Measurements from ENCODE around the gene LRRD1.
"Not testable (repeated sequence)": the region's sequence is repeated elsewhere in the genome, so short reads cannot be mapped to it uniquely, and the experiment has no call there.

LRRD1 gene

DNA sequence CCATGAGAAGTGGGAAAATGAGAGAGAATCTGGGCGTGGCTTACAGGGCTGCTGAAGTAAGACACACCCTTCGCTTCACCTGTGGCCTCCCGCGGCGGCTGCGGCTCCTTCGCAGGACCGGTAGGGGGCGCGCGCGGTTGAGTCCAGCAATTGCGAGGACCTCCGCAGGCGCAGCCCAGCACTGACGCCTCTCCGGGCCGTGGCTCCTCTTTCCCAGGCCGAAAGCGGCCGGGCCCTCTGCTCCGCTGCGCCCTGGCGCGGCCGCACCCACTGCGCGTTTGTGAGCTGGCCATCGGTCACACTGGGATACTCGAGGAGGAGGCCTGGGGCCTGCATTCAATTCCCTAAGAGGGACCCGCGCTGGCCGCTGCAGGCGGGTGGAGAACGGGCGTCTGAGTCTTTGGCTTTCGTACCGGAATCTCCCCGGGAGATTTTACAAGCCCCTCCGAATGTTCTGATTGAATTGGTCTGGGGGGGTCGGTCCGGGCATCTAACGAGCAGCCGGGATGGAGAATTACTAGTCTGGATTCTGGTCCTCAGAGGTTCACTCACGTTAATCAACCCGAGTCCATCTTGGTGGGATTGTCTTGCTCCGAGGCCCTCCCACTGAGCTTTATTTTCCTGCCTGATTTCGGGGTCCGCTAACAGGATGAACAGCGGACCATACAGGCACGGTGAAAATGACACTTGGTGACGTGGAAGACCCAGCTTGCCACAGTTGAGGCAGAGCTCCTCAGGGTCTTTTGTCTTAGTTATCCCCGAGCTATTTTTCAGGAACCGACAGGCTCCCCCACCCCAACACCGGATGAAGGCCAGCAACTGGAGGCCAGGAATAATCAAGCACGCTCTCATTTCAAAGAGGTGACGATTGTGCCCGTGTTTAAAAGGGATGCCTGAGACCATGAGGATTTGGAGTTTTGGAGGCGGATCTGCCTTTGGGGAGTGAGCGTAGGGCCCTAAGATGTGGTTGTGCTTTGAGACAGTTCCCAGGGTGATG lies at the start of gene LRRD1:
Gene LRRD1 (minus strand): TSS at position 215 of the 997 bp plus-strand sequence. CDS start 13,940 bp downstream, outside the sequence.
- peak; percentile 80 for DNase-seq (ENCODE audit: low read depth, low spot score)

DNA sequence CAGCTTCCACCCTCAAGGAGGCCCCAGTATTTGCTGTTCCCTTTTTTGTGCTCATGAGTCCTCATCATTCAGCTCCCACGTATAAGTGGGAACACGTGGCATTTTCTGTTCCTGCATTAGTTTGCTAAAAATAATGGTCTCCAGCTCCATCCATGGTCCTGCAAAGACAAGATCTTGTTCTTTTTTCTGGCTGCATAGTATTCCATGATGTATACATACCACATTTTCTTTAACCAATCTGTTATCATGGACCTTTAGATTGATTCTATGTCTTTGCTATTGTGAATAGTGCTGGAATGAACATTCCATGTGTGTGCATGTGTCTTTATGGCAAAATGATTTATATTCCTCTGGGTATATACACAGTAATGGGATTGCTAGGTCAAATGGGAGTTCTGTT lies 49.8 kb upstream of the LRRD1 start:
- DNase-seq (ENCODE audit: low read depth, low spot score): no peak

DNA sequence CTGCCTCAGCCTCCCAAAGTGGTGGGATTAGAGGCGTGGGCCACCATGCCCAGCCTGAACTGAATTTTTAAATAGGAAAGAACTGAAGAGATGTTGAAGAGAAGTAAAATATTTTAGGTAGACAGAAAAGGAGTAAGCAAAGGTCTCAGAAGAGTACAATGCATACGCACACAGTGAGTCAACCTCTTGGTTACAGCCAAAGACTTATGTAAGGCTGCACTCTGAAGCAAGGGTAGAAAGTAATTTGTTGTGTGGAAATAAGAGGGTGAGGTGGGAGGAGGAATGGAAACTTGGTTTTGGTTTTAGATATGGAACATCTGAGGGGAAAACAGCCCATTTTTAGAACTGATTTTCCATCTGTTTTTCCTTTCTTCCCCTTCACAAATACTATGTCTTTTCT lies 49.2 kb upstream of the LRRD1 start:
- DNase-seq (ENCODE audit: low read depth, low spot score): no peak

DNA sequence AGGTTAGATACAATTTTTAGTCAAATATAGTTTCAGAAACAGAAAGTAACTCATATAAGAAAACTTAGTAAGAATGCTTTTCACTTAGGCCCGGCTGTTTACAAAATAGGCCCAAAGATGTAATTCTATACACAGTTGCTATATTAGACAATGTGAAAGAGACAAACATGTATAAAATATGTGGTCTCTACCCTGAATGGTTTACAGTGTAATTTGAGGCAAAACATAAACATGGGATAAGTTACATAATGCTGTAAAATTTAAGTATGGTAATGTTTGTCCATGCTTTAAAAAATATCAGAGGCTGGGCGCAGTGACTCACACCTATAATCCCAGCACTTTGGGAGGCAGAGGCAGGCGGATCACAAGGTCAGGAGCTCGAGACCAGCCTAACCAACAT lies 48.0 kb upstream of the LRRD1 start:
- DNase-seq (ENCODE audit: low read depth, low spot score): no peak

DNA sequence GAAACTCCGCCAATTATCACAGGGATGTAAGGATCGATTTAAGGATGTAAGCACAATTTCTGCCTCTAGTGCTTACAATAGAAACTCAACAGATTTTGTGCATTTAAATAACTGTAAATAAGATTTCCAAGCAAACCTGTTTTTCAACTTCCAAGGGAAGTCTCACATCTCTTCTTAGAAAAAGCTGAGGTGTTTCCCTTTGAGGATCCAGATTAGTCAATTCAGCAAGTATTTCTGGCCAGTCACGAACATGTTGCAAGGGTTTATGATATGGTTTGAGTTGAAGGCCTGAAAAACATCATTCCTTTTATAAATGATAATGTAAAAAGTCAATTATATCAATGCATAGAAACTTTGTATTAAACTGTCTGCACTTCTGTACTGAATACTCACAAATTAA lies 42.8 kb upstream of the LRRD1 start:
- DNase-seq (ENCODE audit: low read depth, low spot score): no peak

DNA sequence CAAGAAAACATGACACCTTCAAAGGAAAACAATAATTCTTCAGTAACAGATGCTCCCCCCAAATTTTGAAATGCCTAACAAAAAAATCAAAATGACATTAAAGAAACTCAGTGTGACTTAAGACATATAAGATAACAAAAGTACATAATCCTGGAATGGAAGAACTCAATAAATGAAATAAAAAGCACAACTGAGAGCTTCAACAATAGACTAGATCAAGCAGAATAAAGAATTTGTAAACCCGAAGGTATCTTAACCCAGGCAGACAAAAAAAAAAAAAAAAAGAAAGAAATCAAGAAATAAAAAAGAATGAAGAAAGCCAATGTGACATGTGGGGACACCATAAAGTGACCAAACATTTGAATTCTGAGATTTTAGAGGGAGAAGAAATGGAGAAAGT lies 27.7 kb upstream of the LRRD1 start:
- DNase-seq (ENCODE audit: low read depth, low spot score): no peak

DNA sequence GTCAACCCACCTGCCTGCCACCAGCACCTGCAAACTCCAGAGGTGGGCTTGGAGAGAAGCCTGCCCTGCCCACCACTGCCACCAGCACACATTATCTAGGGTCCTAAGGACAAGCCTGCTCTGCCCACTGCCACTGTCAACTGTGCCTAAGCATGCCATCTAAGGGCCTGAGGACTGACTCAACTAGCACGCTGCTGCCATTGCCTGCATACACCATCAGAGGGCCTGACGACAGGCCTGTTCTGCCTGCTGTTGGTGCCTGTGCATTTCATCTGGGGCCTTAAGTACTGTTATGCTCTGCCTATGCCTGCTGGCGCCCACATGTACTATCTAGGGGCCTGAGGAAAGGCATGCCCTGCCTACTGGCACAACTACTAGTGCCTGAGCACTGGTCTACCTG lies 27.0 kb upstream of the LRRD1 start:
- DNase-seq (ENCODE audit: low read depth, low spot score): no peak

DNA sequence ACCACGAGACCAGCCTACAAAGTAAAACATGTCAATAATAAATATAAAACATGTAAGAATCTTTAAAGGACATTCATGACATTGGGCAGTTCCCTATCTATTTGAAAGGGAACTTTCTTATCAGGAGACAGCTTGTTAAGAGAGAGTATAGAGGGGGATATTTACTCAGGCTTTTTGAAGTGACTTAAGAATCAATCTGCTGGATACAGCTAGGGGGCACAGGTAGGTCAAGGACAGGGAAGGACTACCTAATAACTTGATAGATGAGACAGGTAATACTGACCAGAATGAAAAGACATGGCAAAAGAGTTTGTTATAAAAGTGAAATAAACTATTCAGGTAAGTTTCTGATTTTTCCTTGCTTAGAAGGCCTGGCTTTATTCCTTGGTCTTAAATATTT lies 21.8 kb upstream of the LRRD1 start:
- no peak for DNase-seq (ENCODE audit: low read depth, low spot score)

DNA sequence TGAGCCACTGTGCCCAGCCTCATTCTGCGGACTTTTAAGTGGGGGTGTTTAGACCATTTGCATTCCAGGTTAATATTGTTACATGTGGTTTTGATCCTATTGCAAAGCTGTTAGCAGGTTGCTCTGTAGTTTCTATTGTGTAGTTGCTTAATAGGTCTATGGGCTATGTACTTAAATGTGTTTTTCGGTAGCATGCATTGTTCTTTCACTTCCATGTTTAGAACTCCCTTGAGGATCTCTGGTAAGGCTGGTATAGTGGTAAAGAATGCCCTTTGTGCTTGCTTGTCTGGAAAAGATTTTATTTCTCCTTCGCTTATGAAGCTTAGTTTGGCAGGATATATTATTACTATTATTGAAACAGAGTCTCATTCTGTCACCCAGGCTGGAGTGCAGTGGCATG lies 13.4 kb upstream of the LRRD1 start:
- DNase-seq (ENCODE audit: low read depth, low spot score): no peak

DNA sequence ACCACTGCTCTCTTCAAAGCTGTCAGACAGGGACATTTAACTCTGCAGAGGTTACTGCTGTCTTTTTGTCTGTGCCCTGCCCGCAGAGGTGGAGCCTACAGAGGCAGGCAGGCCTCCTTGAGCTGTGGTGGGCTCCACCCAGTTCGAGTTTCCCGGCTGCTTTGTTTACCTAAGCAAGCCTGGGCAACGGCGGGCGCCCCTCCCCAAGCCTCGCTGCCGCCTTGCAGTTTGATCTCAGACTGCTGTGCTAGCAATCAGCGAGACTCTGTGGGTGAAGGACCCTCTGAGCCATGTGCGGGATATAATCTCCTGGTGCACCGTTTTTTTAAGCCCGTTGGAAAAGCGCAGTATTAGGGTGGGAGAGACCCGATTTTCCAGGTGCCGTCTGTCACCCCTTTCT lies 10.3 kb upstream of the LRRD1 start:
- not testable (repeated sequence) for DNase-seq (ENCODE audit: low read depth, low spot score)

DNA sequence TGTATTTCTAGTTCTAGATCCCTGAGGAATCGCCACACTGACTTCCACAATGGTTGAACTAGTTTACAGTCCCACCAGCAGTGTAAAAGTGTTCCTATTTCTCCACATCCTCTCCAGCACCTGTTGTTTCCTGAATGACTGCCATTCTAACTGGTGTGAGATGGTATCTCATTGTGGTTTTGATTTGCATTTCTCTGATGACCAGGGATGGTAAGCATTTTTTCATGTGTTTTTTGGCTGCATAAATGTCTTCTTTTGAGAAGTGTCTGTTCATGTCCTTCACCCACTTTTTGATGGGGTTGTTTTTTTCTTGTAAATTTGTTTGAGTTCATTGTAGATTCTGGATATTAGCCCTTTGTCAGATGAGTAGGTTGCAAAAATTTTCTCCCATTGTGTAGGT lies 5.4 kb upstream of the LRRD1 start:
- DNase-seq (ENCODE audit: low read depth, low spot score): not testable (repeated sequence)

DNA sequence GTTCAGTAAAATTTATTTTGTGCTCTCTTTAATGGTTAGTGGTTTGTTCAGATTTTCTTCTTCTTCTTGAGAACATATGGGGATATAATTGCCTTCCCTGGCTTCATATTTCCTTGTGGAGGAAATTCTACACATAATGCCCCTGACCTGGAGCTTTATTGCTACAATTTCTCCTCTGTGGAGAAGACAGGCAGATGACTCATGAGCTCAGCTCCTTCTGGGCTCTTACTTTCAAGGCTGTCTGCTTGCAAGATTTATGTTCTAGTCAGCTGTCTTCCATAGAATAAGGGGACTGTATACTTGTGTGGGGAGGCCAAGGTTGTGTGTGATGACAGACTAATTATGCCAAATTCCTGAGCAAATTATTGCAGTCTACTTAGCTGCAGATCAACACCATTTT lies 1.6 kb downstream of the LRRD1 start:
- no peak for DNase-seq (ENCODE audit: low read depth, low spot score)

DNA sequence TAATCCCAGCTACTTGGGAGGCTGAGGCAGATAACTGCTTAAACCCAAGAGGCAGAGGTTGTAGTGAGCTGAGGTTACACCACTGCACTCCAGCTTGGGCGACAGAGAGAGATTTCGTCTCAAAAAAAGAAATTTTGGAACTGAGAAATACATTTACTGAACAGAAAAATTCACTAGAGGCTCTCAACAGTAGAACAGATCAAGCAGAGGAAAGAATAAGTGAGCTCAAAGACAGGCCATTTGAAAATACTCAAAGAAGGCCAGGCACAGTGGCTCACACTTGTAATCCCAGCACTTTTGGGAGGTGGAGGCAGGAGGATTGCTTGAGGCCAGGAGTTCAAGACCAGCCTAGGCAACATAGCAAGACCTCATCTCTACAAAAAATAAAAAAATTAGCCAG lies 9.4 kb downstream of the LRRD1 start:
- DNase-seq (ENCODE audit: low read depth, low spot score): not testable (repeated sequence)

DNA sequence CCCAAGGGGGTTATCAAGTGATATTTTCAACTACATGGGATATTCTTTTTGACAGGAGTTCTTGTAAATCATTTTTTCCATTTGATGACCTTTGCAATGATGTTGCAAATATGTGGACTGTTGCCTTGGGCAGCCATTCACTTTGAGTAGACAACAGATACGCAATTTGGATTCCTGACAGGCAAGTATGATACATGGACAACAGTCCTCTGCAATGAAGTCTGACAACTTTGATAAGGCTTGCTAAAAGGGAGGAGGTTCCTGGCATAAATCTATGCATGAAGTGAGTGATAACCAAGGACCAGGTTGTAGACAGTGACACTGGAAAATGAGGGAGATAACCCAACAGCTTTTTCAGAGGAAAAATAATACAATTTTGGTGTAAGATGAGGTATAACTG lies 17.7 kb downstream of the LRRD1 start:
- DNase-seq (ENCODE audit: low read depth, low spot score): no peak

DNA sequence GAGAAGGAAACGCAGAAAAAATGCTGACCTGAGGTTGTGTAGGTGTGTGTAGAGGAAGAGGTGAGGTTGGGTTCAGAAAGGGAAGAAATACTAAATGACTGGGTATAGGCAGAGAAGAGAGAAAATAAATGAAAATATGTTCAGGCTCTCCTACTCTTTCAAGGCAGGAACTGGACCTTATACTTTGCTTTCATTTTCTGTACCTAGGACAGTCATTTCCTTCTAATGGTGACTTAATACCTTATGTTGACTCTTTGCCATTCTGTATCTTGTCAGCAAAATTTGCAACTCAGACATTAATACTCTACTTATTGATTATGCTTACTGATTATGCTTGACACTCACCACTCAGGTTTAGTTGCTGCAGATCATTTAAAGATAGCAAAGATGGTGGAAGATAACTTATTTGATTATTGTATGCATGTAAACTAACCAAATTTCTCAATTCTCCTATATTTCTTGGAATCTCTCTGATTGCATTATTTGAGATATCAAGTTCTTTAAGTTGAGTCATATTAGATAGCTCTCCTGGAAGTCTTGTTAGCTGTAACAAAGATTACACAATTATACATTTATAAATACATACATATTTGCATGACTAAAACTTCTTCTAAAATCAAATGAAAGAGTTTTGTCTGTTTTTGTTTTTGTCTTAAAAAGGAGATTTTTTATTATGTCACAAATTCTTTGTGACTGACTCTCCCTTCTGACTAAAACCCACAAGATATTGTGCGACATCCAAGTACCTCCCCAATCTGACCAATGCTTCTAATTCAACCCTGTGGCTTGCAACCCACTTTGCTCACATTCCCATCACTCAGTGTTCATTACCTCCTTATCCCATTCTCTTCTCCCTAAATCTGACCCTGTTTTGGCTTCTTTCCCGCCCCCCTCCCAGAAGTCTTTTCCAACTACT lies 20.0 kb downstream of the LRRD1 start:
- no peak for DNase-seq (ENCODE audit: low read depth, low spot score)

DNA sequence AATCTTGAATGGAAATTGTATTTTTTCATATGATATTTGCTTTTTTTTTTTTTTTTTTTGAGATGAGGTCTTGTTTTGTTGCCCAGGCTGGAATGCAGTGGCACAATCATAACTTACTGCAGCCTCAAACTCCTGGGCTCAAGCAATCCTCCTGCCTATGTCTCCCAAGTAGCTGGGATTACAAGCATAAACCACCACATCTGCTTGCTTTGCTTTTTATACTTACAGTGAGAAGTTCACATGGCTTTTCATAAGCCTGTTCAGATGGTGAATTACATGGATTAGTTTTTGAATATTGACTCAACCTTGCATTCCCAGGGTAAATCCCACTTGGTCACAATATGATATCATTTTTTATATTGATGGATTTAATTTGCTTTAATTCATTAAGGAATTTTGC lies 22.0 kb downstream of the LRRD1 start:
- no peak for DNase-seq (ENCODE audit: low read depth, low spot score)

DNA sequence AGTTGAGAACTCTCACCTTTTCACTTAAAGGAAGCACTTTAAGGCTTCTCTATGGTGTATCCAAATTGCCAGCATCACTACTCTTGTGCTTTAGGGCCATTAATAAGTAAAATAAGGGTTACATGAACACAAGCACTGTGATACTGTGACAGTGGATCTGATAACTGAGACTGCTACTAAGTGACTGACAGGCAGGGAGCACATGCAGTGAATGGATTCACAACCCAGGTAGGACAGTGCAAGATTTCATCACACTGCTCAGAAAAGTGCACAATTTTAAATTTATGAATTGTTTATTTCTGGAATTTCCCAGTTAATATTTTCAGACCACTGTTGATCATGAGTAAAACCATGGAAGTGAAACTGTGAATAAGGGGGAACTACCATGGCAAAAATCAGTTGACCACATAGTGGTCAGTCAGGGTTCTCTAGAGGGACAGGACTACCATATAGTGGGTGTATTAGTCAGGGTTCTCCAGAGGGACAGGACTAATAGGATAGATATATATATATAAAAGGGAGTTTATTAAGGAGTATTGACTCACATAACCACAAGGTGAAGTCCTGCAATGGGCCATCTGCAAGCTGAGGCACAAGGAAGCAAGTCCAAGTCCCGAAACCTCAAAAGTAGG lies 23.7 kb downstream of the LRRD1 start:
- no peak for DNase-seq (ENCODE audit: low read depth, low spot score)

DNA sequence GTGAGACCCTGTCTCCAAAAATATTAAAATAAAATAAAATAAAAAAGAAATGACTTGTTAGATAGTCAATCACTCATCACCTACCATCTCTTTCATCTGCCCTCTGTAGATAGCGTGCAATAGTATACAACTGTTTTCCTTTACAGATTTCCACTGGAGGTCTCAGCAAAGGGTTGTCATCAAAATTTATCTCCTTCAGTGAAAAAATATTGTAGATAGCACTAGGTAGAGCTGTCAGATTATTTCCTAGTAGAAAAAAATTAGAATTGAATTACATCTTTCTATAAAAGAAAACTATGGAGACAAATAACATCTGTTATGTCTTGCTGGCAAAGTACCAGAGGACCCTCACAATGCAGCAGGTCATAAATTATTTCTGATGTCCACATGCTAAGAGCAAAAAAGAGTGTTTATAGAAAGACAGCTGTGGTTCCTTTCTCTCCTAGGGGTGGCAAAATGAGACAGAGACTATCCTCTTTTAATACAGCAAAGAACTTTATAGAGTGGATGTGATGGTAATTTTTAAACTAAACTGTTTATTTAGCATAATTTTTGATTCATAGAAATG lies 28.4 kb downstream of the LRRD1 start:
- no peak for DNase-seq (ENCODE audit: low read depth, low spot score)

DNA sequence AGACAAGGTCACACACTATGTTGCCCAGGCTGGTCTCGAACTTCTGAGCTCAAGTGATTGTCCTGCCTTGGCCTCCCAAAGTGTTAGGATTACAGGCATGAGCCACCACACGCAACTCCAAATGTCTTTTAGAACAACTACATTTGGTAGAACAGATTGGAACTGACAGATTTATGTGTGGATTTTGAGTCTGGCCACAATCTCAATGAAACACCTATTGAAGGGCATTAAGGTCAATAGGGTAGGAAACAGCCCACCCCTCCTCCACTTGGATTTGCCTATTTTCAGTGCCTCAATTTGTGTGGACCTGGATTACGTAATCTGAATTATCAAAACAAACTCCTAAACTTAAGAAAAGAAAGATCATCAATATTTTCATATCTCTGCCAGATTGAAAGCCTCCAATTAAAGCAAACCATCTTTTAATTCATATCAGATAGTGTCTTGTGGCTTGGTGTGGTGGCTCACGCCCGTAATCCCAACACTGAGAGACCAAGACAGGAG lies 29.2 kb downstream of the LRRD1 start:
- no peak for DNase-seq (ENCODE audit: low read depth, low spot score)

DNA sequence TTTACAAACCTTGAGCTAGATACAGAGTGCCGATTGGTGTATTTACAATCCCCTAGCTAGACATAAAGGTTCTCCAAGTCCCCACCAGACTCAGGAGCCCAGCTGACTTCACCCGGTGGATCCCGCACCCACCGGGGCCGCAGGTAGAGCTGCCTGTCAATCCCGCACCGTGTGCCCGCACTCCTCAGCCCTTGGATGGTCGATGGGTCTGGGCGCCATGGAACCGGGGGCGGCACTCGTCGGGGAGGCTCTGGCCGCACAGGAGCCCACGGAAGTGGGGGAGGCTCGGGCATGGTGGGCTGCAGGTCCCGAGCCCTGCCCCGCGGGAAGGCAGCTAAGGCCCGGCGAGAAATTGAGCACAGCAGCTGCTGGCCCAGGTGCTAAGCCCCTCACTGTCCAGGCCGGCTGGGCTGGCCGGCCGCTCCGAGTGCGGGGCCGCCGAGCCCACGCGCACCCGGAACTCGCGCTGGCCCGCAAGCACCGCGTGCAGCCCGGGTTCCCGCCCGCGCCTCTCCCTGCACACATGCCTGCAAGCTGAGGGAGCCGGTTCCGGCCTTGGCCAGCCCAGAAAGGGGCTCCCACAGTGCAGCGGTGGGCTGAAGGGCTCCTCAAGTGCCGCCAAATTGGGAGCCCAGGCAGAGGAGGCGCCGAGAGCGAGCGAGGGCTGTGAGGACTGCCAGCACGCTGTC lies 35.6 kb downstream of the LRRD1 start:
- DNase-seq (ENCODE audit: low read depth, low spot score): not testable (repeated sequence)

DNA sequence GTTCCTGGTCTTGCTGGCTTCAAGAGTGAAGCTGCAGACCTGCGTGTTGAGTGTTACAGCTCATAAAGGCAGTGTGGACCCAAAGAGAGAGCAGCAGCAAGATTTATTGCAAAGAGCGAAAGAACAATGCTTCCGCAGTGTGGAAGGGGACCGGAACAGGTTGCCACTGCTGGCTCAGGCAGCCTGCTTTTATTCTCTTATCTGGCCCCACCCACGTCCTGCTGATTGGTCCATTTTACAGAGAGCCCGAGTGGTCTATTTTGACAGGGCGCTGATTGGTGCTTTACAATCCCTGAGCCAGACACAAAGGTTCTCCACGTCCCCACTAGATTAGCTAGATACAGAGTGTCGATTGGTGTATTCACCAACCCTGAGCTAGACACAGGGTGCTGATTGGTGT lies 36.2 kb downstream of the LRRD1 start:
- DNase-seq (ENCODE audit: low read depth, low spot score): not testable (repeated sequence)

All from activated CD4-positive, CD25-positive, alpha-beta regulatory T cell treated with anti-CD3 and anti-CD28 coated beads, Interleukin-2, amount 50 U/mL, for 16 hours (primary cell).